GM19438 (cell line): ENCODE results near the gene EYA2.

Source experiments
- ATAC-seq: cut with Tn5 transposase; IDR thresholded peaks from one replicate; pipeline ENCODE4 v1.9.1; 2021; ENCODE audit warnings: low read depth; ENCODE audit not compliant: unreplicated experiment

The EYA2 gene

DNA sequence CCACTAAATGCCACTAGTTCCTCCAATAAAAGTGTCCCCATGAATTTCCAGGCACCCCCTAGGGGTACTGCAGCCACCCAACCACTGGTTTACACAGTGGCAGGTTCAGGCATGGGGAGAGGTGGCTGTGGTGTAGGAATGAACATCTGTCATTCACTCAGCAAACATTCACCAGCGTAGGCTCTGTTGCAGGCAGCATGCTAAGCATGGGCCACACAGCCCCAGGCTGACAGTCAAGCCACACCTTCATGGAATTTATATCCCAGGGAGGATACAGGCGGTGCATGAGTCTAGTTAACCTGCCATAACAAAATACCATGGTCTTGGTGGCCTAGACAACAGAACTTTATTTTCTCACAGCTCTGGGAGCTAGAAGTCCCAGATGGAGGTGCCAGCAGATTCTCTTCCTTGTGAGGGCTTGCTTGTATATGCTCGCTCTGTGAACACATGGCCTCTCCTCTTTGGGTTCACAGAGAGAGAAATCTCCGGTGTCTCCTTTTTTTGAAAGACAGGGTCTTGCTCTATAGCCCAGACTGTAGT is 135.7 kb downstream of the EYA2 start:
- ATAC-seq, result no peak

DNA sequence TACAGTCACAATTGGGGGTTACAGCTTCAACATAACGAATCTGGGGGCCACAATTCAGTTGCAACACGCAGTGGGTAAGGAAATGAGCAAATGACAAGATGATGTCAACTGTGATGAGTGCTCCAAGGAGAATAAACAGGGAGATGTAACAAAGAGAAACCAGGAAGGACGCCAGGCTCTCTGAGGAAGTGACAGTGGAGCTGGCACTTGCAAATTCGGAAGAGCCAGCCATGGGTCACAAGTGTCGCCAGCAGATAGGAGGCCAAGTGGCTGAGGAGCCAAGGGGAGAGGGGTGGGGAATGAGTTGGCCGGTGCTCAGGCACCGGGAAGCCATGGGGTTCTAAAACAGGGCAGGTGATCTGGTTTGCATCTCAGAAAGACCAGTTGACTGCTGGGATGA is 136.4 kb downstream of the EYA2 start:
- no peak for ATAC-seq

DNA sequence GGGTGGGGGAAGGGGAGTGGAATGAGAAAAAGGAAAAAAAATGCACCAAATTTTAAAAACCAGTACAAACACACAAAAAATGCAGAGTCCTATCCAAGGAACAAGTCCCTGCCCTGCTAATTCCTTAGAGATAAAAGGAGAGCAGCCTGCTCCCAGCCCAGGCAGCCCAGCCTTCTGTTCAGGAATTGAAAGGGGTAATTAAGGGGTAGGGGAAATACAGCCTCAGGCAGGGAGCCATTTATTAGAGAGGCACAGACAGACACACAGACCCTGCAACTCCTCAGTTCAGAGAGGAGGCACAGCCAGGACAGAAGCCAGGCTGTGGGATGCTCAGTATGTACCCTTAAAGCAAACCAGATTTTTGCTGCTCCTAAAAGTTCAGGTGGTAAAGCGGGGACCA is 137.2 kb downstream of the EYA2 start:
- ATAC-seq, result no peak

DNA sequence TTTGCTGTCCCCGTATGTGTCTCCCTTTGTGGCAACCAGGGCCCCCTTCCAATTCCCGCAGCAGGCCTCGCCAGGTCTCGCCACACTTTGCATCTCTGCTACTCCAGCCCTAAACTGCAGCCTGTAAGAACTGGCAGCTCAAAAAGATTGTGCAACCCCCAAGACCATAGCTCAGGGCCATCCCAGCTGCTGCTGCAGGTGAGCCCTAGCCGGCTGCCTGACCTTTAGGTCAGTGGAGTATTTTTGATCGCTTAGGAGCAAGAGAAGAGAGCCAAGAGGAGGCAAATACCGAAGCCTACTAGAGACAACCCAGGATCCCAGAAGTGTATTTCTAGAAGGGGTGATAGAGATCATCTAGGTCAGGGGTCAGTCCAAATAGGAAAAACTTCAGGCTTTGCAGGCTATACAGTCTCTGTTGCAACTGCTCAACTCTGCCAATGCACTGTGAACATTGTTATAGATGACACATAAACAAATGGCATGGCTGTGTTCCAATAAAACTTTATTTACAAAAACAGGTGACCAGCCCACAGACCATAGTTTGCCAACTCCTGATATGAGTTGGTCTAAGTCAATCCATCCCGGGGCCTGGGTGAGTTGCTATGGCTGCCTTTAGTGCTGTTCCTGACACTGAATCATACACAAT is 138.4 kb downstream of the EYA2 start:
- ATAC-seq, result no peak

DNA sequence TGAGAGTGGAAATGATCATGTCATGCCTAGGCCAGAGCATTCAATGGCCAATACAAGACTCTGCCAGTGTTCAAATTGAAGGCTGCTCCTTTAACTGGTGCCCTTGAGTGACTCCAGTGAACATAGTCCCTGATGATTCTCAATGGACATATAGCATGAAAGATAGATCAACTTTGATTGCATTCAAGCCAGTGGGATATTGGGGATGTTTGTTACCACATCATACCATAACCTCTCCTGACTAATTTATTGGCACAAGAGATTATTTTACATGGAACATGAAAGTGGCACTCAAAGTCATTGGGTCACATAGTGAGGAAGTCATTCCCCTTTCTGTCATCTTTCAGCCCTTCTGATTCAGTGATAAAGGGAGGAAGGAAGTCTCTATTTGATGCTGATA is 139.0 kb downstream of the EYA2 start:
- no peak for ATAC-seq

DNA sequence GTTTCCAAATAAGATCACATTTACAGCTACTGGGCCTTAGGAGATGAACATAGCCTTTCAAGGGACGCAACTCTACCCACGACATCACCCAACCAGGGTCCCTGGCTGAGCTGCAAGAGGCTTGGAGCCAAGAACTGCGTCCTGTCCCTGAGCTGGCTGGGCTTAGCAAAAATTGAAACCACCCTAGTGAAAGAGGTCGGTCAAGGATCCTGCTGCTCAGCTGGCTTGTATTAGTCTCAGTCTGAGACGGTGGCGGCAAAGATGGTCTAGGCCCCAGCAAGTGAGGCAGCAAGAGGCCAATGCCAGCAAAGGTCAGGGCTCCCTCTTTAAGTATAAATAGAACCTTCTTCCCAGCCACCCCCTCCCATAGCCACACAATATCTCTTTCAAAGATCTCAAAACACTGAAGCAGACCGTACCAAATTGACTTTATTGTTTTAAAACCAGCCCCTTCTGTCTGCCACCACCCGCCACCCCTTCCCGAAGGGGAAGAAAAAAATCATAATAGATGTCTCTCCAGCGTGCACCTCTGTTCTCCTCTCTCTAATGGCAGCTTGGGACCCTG is 140.5 kb downstream of the EYA2 start:
- ATAC-seq, result no peak

DNA sequence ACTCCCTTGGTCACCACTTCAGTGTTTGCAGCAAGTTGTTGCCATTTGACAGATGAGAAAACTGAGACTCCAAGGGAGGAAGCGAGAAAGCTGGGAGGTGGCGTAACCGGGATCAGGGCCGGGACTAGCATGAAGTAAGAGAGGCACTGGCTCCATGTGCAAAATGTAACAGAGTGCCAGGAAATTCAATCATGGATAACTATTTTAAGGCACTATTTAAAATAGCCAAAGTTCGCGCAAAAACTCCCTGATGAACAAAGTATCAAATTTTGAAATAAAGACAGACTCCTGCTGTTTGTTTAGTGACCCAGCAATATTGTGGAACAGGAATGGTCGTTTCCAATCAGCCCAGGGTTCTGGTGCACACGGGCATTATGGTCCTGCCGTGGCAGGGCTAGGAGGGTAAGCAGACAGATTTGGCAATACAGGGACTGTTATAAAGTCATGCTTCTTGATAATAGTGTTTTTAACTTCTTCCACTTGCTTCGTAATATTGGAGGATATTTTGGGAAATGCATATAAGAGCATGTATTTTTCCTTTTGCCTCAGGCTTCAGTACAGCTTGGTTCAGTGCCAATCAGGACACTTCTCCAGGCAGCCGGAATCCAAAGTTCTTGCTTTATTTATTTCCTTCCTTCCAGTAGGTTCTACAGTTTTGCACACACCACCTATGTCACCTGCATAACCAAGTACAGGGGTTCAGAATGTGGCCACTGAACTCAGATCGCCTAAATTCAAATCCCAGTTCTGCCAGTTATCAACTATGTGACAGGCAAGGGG is 141.6 kb downstream of the EYA2 start:
- ATAC-seq, result no peak

DNA sequence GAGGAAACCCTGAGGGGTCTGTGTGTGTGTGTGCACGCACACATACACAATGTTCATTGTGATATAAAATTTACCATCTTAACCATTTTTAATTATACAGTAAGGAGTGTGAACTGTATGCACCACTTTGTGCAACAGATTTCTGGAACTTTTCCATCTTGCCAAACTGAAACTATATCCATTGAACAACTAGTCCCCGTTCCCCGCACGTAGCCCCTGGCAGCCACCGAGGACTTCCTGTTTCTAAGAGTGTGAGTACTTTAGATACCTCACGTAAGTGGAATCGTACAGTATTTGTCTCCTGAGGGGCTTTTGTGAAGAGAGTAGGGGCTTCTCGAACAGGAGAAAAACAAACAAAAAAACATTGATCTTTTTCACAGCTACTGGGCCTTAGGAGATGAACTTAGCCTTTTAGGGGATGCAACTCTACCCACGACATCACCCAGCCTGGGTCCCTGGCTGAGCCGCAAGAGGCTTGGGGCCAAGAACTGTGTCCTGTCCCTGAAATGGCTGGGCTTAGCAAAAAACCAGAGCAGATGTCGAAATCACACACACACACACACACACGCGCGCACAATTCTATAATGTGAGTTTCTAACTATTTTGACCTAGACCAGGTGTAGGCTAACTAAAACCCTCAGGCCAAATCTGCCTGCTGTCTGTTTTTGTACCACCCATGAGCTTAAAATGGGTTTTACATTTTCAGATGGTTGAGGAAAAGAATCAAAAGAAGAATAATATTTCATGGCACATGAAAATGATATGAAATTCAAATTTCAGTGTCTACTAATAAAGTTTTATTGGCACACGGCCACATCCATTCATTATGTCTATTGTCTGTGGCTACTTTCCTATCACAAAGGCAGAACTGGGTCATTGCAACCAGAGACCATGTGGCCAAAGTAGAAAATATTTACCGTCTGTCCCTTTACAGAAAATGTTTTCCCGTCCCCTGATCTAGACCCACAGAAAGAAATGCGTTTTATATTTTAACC is 144.2 kb downstream of the EYA2 start:
- no peak for ATAC-seq

DNA sequence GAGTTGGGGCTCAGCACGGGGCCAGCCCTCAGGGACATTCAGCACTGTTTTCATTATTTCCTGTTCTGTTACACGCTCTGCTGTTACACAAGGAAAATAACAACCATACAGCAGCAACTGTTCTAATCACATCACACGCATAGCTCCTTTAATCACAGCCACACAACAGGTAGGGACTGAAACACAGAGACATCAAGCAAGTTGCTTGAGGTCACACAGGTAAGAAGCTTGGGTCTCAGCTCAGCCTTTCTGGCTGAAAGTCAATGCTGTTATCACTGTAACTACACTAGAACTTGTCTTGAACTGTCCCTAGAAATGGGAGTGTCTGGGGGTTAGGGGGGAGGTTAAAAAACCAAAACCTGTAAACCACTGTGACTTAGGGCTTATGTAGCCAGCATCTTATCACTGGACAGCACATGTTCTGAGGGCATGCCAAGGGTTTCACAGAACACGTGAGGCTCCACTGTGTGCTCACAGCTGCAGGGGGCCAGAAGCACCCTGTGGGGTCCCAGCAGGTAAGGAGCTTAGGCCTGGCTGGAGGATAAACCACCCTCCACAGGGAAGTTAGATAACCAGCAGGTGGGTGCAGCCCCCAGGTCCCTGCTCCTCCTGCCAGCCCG is 146.0 kb downstream of the EYA2 start:
- ATAC-seq, result no peak

DNA sequence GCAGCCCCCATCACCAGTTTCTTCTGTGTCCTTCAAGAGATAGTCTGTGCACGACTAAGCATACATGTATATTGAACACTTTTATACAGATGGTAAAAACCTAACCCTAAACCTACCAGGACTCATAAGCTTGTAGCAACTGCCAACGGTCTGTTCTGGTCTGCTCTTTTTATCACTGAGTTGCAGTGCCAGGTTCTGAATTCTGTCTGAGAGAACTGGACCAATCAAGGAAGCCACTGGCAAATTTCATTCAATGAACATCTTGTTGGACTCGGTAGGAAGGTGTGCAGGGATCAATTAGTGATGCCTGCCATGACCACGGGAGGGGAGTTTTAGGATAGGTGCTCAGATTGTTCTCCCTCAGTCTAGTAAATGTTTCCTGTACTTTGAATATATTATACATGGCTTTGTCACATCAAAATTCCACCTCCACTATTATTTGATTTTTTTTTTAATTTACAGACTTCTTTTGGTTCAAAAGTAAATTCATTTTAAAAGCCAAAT is 146.8 kb downstream of the EYA2 start:
- no peak for ATAC-seq

DNA sequence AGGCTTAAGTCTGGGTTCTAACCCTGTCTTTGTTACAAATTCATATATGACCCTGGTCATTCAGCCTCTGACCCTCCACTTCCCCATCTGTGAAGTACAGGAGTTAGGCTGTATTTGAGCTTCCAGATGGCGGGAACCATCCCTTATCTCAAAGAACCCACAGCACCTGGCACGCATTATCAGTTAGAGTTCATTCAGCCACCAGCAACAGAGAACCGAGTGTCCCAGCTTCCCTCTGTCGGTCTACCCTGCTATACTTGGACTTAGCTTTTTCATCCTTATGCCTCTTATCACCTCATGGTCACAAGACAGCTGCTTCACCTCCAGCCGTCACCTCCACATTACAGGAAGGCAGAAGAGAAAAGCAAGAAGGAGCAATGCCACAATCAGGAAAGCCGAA is 147.8 kb downstream of the EYA2 start:
- no peak for ATAC-seq

DNA sequence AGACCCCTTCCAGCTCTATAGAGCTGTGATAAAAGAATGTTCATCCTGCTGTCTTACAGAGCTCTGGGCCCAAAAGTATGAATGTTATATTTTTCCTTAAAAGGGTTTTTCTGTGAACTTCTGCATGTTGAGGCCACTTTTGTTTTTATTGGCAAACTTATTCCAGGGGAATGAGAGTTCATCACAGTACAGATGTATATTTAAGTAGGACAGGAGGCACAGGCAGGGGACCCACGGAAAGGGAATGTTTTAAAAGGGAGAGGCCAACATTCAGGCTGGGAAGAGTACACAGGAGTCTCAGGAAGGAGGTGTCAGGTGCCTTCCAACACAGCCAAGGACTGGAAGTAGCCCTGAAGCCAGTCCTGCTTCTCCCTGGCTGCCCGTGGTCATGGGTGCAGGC is 148.4 kb downstream of the EYA2 start:
- ATAC-seq, result no peak

DNA sequence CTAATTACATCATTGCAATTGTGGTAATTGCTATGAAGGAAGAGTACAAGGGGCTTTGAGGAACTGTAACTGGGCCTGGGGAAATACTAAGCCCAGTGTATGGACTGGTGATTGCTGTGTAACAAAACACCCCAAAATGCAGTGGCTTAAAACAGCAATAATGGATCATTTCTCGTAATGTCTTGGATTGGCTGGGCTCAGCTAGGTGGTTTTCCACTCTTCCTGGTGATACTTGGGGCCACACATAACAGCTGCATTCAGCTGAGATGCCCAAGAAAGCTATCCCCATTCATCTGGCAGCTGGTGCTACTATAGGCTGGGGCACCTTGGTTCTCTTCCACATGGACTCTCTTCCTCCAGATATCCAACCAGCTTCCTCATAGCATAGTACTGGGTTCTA is 150.3 kb downstream of the EYA2 start:
- ATAC-seq, result no peak

DNA sequence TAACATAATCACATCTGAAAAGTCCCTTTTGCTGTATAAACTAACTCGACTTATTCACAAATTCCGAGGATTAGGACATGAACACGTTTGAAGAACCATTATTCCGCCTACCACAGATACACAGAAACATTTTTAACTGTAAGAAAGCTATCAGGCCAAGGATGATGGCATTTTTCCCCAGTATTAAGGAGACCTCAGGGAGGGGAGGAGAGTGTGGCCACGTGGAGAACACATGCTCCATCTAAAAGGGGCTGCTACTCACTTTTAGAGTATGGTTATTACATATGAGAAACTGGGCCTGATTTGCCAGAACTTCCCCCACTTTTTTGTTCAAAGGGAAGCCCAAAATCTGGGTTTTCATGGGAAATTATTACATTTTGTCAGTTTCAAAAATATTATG is 153.4 kb downstream of the EYA2 start:
- no peak for ATAC-seq

DNA sequence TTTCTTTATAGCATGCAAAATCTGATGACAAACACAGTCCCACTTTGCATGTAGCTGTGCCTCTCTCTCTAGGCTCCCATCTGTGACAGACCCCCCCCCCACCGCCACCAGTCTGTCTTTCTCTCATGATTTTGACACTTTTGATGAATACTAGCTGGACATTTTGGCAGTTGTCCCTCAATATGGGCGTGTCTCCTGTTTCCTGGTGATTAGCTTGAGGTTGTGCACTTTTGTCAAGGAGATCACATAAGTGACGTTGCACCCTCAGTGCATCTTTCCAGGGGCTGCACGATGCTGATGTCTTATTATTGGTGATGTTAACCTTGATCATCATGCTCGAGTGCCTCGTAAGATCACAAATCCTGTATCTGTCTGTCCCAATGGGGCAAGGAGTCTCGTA is 155.1 kb downstream of the EYA2 start:
- ATAC-seq, result no peak

DNA sequence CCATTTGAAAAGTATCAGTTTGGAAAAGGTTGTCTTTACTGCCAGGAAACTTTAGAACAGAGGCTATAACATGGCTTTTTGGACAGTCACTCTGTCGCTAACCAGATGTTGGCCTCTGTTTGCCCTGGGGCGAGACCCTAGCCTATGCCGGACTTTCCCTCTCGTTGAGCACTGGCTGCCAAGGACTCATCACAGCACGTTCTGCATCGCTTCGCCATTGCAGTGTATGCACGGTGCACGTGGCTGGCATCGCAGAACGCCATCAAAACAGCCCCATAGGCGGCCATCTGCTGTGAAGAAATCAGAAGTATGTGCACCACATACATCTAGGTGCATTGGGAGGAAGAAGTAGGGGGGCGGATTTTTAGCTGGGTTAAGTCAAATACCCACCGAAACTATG is 156.4 kb downstream of the EYA2 start:
- ATAC-seq, result no peak

DNA sequence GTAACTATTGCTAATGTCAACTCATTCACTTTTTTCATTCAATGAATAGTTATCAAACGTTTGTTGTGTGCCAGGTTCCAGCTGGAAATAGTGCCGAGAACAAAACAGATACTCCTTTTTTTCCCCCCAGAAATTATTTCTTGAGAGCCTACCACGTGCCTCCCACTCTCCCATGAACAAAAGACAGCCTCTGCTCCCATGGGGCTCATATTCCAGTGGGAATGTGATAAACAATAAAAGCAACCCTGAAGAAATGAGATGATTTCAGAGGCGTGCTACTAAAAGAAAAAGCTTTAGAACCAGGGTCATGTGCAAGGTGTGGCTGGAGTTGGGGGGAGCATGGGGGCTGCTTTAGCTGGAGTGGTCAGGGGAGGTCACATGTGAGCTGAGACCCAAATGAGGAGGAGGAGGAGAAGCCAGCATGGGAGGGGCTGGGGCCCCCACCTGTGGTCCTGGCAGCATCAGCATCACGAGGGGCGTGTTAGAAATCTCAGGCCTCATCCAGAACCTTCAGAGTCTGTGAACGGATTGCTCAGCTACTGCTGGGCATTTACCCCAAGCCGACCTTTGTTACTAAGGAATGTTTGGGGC is 157.4 kb downstream of the EYA2 start:
- ATAC-seq, result no peak

DNA sequence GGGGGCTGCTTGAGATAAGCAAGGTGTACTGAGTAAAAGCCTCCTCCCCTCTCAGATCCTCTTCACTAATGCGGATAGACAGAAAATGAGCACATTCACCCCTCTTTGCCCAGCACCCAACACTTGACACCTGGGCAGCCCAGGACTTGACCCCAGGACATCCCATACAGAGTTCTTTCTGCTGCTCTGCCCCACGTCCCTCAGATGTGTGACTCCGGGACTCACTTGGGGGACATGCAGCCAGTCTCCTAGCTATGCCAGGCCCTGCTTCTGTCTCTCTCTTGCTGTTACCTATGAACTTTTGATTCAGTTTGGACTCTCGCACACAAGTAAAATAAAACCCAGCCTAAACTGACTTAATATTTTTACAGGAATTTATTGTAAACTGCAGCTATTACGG is 159.9 kb downstream of the EYA2 start:
- ATAC-seq, result no peak

DNA sequence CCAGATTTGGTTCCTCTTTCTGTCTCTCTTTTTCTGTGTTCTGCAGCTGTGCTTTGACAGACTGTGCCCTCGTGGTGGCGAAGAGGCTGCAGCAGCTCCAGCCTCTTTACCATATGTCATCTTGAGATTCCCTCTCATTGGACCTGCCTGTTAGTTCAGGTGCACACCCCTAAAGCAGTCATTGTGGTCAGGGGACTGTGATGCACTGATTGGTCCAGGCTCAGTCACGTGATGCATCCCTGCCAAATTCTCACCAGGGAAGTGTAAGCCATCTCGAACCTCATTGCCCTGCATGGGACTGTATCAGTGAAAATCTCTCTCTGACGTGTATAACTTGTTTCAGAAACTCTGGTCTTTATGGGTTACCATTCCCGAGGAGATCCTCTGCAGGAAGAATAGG is 160.3 kb downstream of the EYA2 start:
- no peak for ATAC-seq
